H1 (cell line): ENCODE results near the gene PYGB. TPM values are rescaled to one million over a fixed set of nuclear protein-coding genes. Genes with fewer than 3 reads are reported as not detected.

ENCODE experiments used
- CTCF ChIA-PET: fragments of 300-600 bp; sonication (Branson Sonifier 250); formaldehyde crosslinking; loops from one replicate; lab custom pipeline; 2021; ENCODE audit not compliant: partially characterized antibody; lab: Charles Lee
- POLR2A ChIA-PET: fragments of 300-600 bp; sonication (Branson Sonifier 250); formaldehyde crosslinking; loops from one replicate; lab custom pipeline; 2021; ENCODE audit warnings: inconsistent platforms; ENCODE audit not compliant: partially characterized antibody; lab: Charles Lee
- DNase-seq, 2 experiments: peaks; one replicate each; pipeline versions ENCODE4 v3.0.0 to v3.0.0-alpha.2; 2010 to 2022; ENCODE audit warnings: low spot score in 2 of 2, low read depth in 1 of 2, mixed read lengths in 1 of 2
- FAIRE-seq: peaks from 2 replicates; lab custom pipeline; 2011; peaks lifted over from hg19 to GRCh38; lab: Jason Lieb, UNC
- H2AFZ ChIP-seq: 2 replicates; pipeline ENCODE4 v1.8.1; 2012; ENCODE audit warnings: low read length, inconsistent platforms
- H2AK5ac ChIP-seq: 2 replicates; pipeline ENCODE4 v1.6.1; 2013; ENCODE audit warnings: low read depth, low read length
- H2BK120ac ChIP-seq: replicated peaks from 2 replicates; pipeline ENCODE3; 2013; ENCODE audit warnings: low read depth, low read length, inconsistent platforms
- H2BK12ac ChIP-seq: 2 replicates; pipeline ENCODE4 v1.6.1; 2013; ENCODE audit warnings: low read depth, low read length
- H2BK15ac ChIP-seq: 2 replicates; pipeline ENCODE4 v1.6.1; 2013; ENCODE audit warnings: low read length
- H2BK20ac ChIP-seq: 2 replicates; pipeline ENCODE4 v1.6.1; 2013; ENCODE audit warnings: low read length
- H2BK5ac ChIP-seq: 2 replicates; pipeline ENCODE4 v1.6.1; 2013; ENCODE audit warnings: low read depth, low read length
- H3K14ac ChIP-seq: 2 replicates; pipeline ENCODE4 v1.6.1; 2013; ENCODE audit warnings: inconsistent platforms; ENCODE audit not compliant: insufficient read length
- H3K18ac ChIP-seq: 2 replicates; pipeline ENCODE4 v1.6.1; 2013; ENCODE audit warnings: low read length; ENCODE audit errors: extremely low read depth
- H3K23ac ChIP-seq: 2 replicates; pipeline ENCODE4 v1.6.1; 2013; ENCODE audit warnings: inconsistent platforms; ENCODE audit not compliant: insufficient read length
- H3K23me2 ChIP-seq: 2 replicates; pipeline ENCODE4 v1.6.1; 2013; ENCODE audit warnings: low read depth, low read length
- H3K27ac ChIP-seq: 2 replicates; pipeline ENCODE4 v1.6.1; 2011; ENCODE audit warnings: low read depth, low read length, inconsistent platforms
- H3K27me3 ChIP-seq, 4 experiments: replicated peaks in 1 of 4; 1 replicate in 1 of 4; 2 replicates in 3 of 4; pipeline versions ENCODE4 v1.6.1 to v1.8.1; 2011 to 2013; ENCODE audit warnings: low read length in 3 of 4, mild to moderate bottlenecking in 3 of 4, inconsistent platforms in 2 of 4, mixed read lengths in 2 of 4, moderate library complexity in 1 of 4; ENCODE audit not compliant: control insufficient read depth in 3 of 4, insufficient read depth in 3 of 4; ENCODE audit errors: extremely low read depth in 1 of 4
- H3K36me3 ChIP-seq, 4 experiments: 2 replicates each; pipeline versions ENCODE4 v1.6.1 to v1.8.1; 2011 to 2013; ENCODE audit warnings: mild to moderate bottlenecking in 4 of 4, low read length in 3 of 4, moderate library complexity in 2 of 4, control low read depth in 1 of 4, inconsistent platforms in 1 of 4; ENCODE audit not compliant: insufficient read depth in 4 of 4, control insufficient read depth in 2 of 4
- H3K4ac ChIP-seq: replicated peaks from 2 replicates; pipeline ENCODE3; 2013; ENCODE audit warnings: low read length, low read depth, mixed read lengths, inconsistent platforms; ENCODE audit not compliant: insufficient read length
- H3K4me1 ChIP-seq, 4 experiments: replicated peaks in 1 of 4; 1 replicate in 1 of 4; 2 replicates in 3 of 4; pipeline versions ENCODE4 v1.6.1 to v1.8.1; 2011 to 2013; ENCODE audit warnings: low read length in 3 of 4, inconsistent platforms in 2 of 4, mixed read lengths in 1 of 4; ENCODE audit not compliant: insufficient read depth in 4 of 4, control insufficient read depth in 3 of 4
- H3K4me2 ChIP-seq, 2 experiments: 2 replicates each; pipeline versions ENCODE4 v1.6.1 to v1.8.1; 2011 to 2013; ENCODE audit warnings: low read depth in 2 of 2, low read length in 2 of 2, control low read depth in 1 of 2, inconsistent platforms in 1 of 2, mild to moderate bottlenecking in 1 of 2; ENCODE audit not compliant: insufficient read depth in 1 of 2
- H3K4me3 ChIP-seq, 4 experiments: fragments of 200-600, 300-600 bp in 1 of 4; sonication (generic), shearing (Covaris generic), sonication (Bioruptor Twin) in 1 of 4; 2 replicates each; pipeline versions ENCODE4 v1.5.1 to v1.8.1; 2011 to 2016; ENCODE audit warnings: low read length in 4 of 4, low read depth in 3 of 4, control low read depth in 2 of 4, inconsistent platforms in 2 of 4, mild to moderate bottlenecking in 2 of 4, mixed read lengths in 1 of 4, moderate library complexity in 1 of 4; ENCODE audit not compliant: insufficient read depth in 2 of 4; ENCODE audit errors: extremely low read depth in 1 of 4
- H3K56ac ChIP-seq: replicated peaks from 2 replicates; pipeline ENCODE3; 2013; ENCODE audit warnings: low read depth, mild to moderate bottlenecking, mixed read lengths, low read length, inconsistent platforms; ENCODE audit not compliant: insufficient read length
- H3K79me1 ChIP-seq: 2 replicates; pipeline ENCODE4 v1.6.1; 2013; ENCODE audit warnings: low read depth, low read length, control low read depth
- H3K79me2 ChIP-seq, 2 experiments: 2 replicates each; pipeline versions ENCODE4 v1.6.1 to v1.8.1; 2012 to 2013; ENCODE audit warnings: low read length in 2 of 2, mild to moderate bottlenecking in 2 of 2, inconsistent platforms in 1 of 2; ENCODE audit not compliant: insufficient read depth in 2 of 2, control insufficient read depth in 1 of 2
- H3K9ac ChIP-seq, 4 experiments: replicated peaks in 1 of 4; 1 replicate in 1 of 4; 2 replicates in 3 of 4; pipeline versions ENCODE4 v1.6.1 to v1.8.1; 2011 to 2013; ENCODE audit warnings: low read depth in 3 of 4, low read length in 3 of 4, control low read depth in 2 of 4, mild to moderate bottlenecking in 2 of 4, moderate library complexity in 2 of 4, inconsistent platforms in 1 of 4; ENCODE audit errors: extremely low read depth in 1 of 4
- H3K9me3 ChIP-seq, 2 experiments: 2 replicates each; pipeline versions ENCODE4 v1.6.1 to v1.8.1; 2012 to 2013; ENCODE audit warnings: mild to moderate bottlenecking in 2 of 2, moderate library complexity in 2 of 2, control low read depth in 1 of 2, inconsistent platforms in 1 of 2, low read depth in 1 of 2, low read length in 1 of 2, mixed read lengths in 1 of 2; ENCODE audit not compliant: insufficient read depth in 2 of 2
- H4K20me1 ChIP-seq, 2 experiments: replicated peaks in 1 of 2; 2 replicates each; pipeline versions ENCODE3 to v1.8.1; 2011 to 2013; ENCODE audit warnings: inconsistent platforms in 2 of 2, low read length in 2 of 2, mild to moderate bottlenecking in 1 of 2; ENCODE audit not compliant: insufficient read depth in 2 of 2, control insufficient read depth in 1 of 2
- H4K5ac ChIP-seq: 2 replicates; pipeline ENCODE4 v1.6.1; 2013; ENCODE audit warnings: low read length, low read depth, mixed read lengths, inconsistent platforms; ENCODE audit not compliant: insufficient read length
- H4K8ac ChIP-seq: 2 replicates; pipeline ENCODE4 v1.8.0; 2013; ENCODE audit warnings: mild to moderate bottlenecking, moderate library complexity, low read length, inconsistent platforms; ENCODE audit not compliant: insufficient read depth; ENCODE audit errors: extremely low read depth
- H4K91ac ChIP-seq: replicated peaks from 2 replicates; pipeline ENCODE3; 2013; ENCODE audit warnings: low read length, mixed read lengths, inconsistent platforms; ENCODE audit not compliant: insufficient read length
- CREB1 ChIP-seq: IDR thresholded peaks from 2 replicates; pipeline ENCODE4 v1.6.1; 2012; ENCODE audit warnings: inconsistent platforms
- EGR1 ChIP-seq: IDR thresholded peaks from 2 replicates; pipeline ENCODE4 v1.6.1; 2011; ENCODE audit warnings: low read depth, low read length, borderline replicate concordance
- EZH2 ChIP-seq: fragments of 200-600 bp; sonication (generic); IDR thresholded peaks from 2 replicates; pipeline ENCODE4 v1.7.1; 2012; ENCODE audit warnings: low read depth, mild to moderate bottlenecking, moderate library complexity, low read length, inconsistent platforms; ENCODE audit not compliant: severe bottlenecking
- RAD21 ChIP-seq, 2 experiments: IDR thresholded peaks in 1 of 2; conservative IDR thresholded peaks in 1 of 2; 2 replicates each; pipeline ENCODE4 v1.6.1; 2011; ENCODE audit warnings: low read depth in 2 of 2, low read length in 2 of 2, improper control_type of control experiment in 1 of 2, inconsistent platforms in 1 of 2, mild to moderate bottlenecking in 1 of 2, moderate library complexity in 1 of 2
- RXRA ChIP-seq: IDR thresholded peaks from 2 replicates; pipeline ENCODE4 v1.6.1; 2011; ENCODE audit warnings: low read depth, mild to moderate bottlenecking, low read length, moderate library complexity; ENCODE audit not compliant: insufficient read depth
- SRF ChIP-seq: IDR thresholded peaks from 2 replicates; pipeline ENCODE4 v1.6.1; 2011; ENCODE audit warnings: mild to moderate bottlenecking, low read depth, low read length, moderate library complexity
- WGBS, 2 experiments: shearing (Covaris generic) in 1 of 2; methylation state at CpG; one replicate each; pipeline versions ENCODE4 v1.1.6 to v1.1.7; 2013 to 2015; ENCODE audit warnings: low lambda C conversion rate in 2 of 2, mixed read lengths in 2 of 2, inconsistent platforms in 1 of 2, low coverage in 1 of 2, missing lambda C conversion rate in 1 of 2; ENCODE audit not compliant: insufficient replicate concordance in 2 of 2, insufficient coverage in 1 of 2, insufficient read length in 1 of 2; ENCODE audit errors: extremely low coverage in 1 of 2, missing lambda C conversion rate in 1 of 2; 5-methylcytosine and 5-hydroxymethylcytosine counted together
- polyA plus RNA-seq, 7 experiments: library from polyadenylated mRNA; depleted of rRNA in 3 of 7; stranded (reverse) in 5 of 7; unstranded in 2 of 7; fragments of >200 nt in 5 of 7; fragments of 200-250 nt in 2 of 7; gene quantifications; 1 replicate in 5 of 7; 2 replicates in 1 of 7; 4 replicates in 1 of 7; pipeline versions ENCODE4 v1.2.1 to v1.2.3, GENCODE V29; 2011 to 2013; ENCODE audit warnings: missing spikeins in 2 of 7, mixed read lengths in 2 of 7
- total RNA-seq: library from RNA; stranded (reverse); fragmentation: NEBNext Ultra II Directional; extraction: Animal tissue kit (Norgen Biotek cat#: 25700); gene quantifications from 2 replicates; pipeline ENCODE4 v1.2.1, GENCODE V29; 2021

PYGB gene
- total and polyA plus RNA-seq, 2 of the 8 experiments (the other 6 are each of a cell fraction or from before 2014, with no cell fraction given), result 26.6 to 56.0 TPM

DNA sequence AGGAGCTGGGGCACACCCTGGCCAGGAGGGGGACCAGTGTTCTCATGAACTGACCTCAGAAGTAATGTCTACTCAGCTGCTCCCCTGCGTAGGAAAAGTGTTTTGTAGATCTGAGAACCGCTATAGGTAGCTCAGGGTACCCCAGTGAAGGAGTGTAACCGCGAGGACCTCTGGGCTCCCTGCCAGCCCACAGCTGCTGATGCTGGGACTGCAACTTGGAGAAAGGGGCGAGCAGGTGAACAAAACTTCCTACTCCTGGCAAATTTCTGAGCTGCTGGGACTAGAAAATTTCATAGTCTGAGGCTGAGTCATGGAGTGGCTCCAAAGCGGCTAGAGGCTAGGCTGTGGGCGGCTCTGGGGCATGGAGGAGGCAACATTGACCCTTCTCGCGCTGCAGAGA lies 51.9 kb downstream of the PYGB start:
- WGBS, 2 experiments, result 85% methylated on average over 9 of the region's 9 CpGs; no CpG with 5 or more reads in 1 of the 2 experiments
- no peak overlapping the region for H4K91ac ChIP-seq
- H2BK15ac ChIP-seq, result no peak overlapping the region
- no peak overlapping the region for H3K27ac ChIP-seq
- ChIA-PET CTCF (interaction anchor here (0.5 to 4.8 kb wide), 16 partner anchors 10 to 209 kb away, joined by 3 to 39 read pairs (median 4); partner anchors contain the start of gene GINS1), POLR2A (interaction anchor here (0.8 to 2.1 kb wide), 5 partner anchors 9 to 109 kb away, joined by 3 to 22 read pairs (median 3); partner anchors contain the start of gene GINS1)
- no peak overlapping the region for H4K5ac ChIP-seq
- no peak overlapping the region for H2AFZ ChIP-seq
- DNase-seq (no peak), FAIRE-seq (no peak)
- no peak overlapping the region for H2BK12ac ChIP-seq
- H3K36me3 ChIP-seq, result peaks cover 0 to 9% (median 0%) of the 10 kb centered on the region in 4 experiments; a peak in 3 of 8 replicates
- H2AK5ac ChIP-seq, result no peak overlapping the region
- no peak overlapping the region for H3K9ac ChIP-seq
- no peak overlapping the region for H2BK120ac ChIP-seq
- H2BK20ac ChIP-seq, result no peak overlapping the region
- H3K9me3 ChIP-seq, result no peaks in the 10 kb centered on the region
- H3K23ac ChIP-seq, result no peak overlapping the region
- no peaks in the 10 kb centered on the region for H3K23me2 ChIP-seq
- H3K56ac ChIP-seq, result no peak overlapping the region
- no peak overlapping the region for H3K4me3 ChIP-seq
- H4K8ac ChIP-seq, result no peak overlapping the region
- no peaks in the 10 kb centered on the region for H3K79me2 ChIP-seq
- H4K20me1 ChIP-seq, result peaks cover 0 to 5% of the 10 kb centered on the region in 2 experiments
- H3K27me3 ChIP-seq, result no peaks in the 10 kb centered on the region; a peak in 1 of 7 replicates
- H3K4me1 ChIP-seq, result peaks cover 0 to 7% (median 2%) of the 10 kb centered on the region in 4 experiments; a peak in 3 of 7 replicates
- no peak for TF ChIP-seq EGR1
- no peak for TF ChIP-seq EZH2
- TF ChIP-seq RAD21 (IDR thresholded peaks at IDR 0.05 in 1 of 2, conservative IDR thresholded peaks at IDR 0.05 in 1 of 2; ENCODE audit: low read depth in 2 of 2, low read length in 2 of 2), result no peak; a peak in 1 of 4 replicates
- no peak for TF ChIP-seq SRF
- TF ChIP-seq CREB1, result no peak
- TF ChIP-seq RXRA, result no peak
- H3K79me1 ChIP-seq, result peaks cover 7% of the 10 kb centered on the region; the same call in 1 of the 2 replicates
- no peak overlapping the region; the same call in 1 of the 2 replicates for H2BK5ac ChIP-seq
- no peak overlapping the region for H3K18ac ChIP-seq
- no peak overlapping the region for H3K4me2 ChIP-seq
- H3K14ac ChIP-seq, result no peak overlapping the region
- no peak overlapping the region for H3K4ac ChIP-seq
